GM19438 (cell line): ENCODE measurements around the gene GDPD3.

ENCODE experiments used
- ATAC-seq: cut with Tn5 transposase; IDR thresholded peaks from one replicate; pipeline ENCODE4 v1.9.1; 2021; ENCODE audit warnings: low read depth; ENCODE audit not compliant: unreplicated experiment

The GDPD3 gene

GRCh38 chr16:30063278-30063892 is 50.0 kb downstream of the GDPD3 start:
- no peak for ATAC-seq

- ATAC-seq, result no peak
Measured at GRCh38 chr16:30060836-30061554, 52.3 kb downstream of the GDPD3 start.

- no peak for ATAC-seq
Measured at GRCh38 chr16:30060346-30060745, 53.0 kb downstream of the GDPD3 start.

- no peak for ATAC-seq
Measured at GRCh38 chr16:30054959-30055553, 58.3 kb downstream of the GDPD3 start.
